GM18858 (cell line): ENCODE measurements around the gene THBS1.
A peak's percentile ranks its signal among the peaks of the same experiment; 100 is the strongest.

Source experiments
- ATAC-seq: cut with Tn5 transposase; IDR thresholded peaks from one replicate; pipeline ENCODE4 v1.9.1; 2021; ENCODE audit not compliant: unreplicated experiment

THBS1 gene

DNA sequence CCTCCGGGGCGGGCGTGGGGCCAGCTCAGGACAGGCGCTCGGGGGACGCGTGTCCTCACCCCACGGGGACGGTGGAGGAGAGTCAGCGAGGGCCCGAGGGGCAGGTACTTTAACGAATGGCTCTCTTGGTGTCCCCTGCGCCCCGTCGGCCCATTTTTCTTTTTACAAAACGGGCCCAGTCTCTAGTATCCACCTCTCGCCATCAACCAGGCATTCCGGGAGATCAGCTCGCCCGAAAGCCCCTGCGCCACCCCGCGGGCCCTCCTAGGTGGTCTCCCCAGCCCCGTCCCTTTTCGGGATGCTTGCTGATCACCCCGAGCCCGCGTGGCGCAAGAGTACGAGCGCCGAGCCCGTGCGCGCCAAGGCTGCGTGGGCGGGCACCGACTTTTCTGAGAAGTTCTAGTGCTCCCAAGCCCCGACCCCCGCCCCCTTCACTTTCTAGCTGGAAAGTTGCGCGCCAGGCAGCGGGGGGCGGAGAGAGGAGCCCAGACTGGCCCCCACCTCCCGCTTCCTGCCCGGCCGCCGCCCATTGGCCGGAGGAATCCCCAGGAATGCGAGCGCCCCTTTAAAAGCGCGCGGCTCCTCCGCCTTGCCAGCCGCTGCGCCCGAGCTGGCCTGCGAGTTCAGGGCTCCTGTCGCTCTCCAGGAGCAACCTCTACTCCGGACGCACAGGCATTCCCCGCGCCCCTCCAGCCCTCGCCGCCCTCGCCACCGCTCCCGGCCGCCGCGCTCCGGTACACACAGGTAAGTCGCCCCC, at the start of gene THBS1:
Gene THBS1, plus strand, starts transcription at position 595 of the 757 bp plus-strand sequence. CDS start 779 bp downstream, outside the sequence.
- ATAC-seq = no peak

DNA sequence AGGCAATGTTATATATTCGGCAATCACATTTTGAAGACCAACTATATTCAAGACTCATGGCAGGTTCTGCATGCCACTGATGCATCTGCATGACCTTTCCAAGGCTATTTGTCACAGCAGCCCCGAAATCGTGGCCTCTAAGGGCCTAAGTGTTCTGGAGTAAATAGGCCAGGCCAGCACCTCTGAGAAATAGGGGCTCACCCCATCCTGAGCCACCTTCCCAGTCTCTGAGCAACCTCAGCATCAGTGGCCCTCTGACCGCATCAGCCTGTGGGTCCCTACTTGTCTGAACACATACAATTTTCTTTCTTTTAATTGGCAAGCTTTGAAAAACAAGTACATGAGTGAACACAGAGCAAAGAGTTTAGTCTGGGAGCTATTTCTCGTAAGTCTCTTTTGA, 45.9 kb upstream of the THBS1 start:
- ATAC-seq = no peak

GRCh38 chr15:39535466-39535865, 45.4 kb upstream of the THBS1 start:
- no peak for ATAC-seq

- ATAC-seq = no peak
These were observed 41.9 kb upstream of the THBS1 start for GRCh38 chr15:39538936-39539335.

- ATAC-seq = no peak
These were observed 41.4 kb upstream of the THBS1 start for GRCh38 chr15:39539466-39539865.

DNA sequence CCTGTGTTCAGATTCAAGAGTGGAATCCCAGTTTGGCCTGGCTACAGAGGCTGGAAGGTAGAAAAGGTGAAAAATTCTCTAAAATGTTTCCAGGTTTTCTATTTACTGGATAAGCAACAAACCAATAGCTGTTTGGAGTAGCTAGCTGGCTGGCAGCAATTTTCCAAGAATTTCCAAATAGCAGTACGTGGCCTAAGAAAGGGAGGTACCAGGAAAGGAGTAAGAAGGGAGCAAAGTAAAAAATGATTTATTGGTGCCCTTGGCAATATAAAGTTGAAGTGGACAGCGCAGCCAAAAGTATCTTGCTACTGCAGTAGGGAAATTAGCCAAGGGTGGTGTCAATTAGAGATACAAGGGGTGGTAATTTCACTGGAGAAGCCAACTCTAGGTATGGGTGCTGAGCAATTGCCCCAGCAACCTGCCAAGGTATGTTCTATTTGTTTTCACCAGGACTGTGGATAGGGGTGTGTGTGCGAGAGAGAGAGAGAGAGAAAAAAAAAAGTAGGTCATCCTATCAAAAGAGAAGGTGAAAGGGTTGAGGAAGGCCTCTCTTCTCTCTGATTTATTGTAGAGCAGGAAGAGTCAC, 40.8 kb upstream of the THBS1 start:
- no peak for ATAC-seq

DNA sequence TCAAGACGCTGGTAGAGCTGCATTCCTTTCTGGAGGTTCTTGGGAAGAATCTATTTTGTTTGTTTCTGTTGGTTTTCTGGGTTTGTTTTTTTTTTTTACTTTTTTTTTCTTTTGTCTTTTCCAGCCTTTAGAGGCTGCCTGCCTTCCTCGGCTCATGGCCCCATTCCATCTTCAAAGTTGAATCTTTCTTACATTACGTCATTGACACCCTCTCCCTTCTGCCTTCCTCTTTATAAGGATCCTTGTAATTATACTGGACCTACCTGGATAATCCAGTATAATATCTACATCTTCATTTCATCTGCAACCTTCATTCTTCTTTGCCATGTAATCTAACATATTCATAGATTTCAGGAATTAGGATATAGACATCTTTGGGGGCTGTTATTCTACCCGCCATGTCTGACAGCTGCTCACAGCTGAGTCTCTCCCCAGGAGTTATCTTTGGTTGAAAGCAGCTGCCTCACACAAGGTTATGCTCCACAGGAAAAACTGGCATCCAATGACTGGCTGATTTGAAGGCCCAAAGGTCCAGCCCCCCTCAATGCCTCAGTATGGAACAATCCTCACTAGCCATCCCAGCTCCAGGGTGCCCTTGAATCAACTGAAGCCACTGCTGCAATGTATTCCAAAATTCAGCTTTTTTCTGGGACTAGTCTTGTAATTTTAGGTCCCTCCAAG, 38.4 kb upstream of the THBS1 start:
- no peak for ATAC-seq

DNA sequence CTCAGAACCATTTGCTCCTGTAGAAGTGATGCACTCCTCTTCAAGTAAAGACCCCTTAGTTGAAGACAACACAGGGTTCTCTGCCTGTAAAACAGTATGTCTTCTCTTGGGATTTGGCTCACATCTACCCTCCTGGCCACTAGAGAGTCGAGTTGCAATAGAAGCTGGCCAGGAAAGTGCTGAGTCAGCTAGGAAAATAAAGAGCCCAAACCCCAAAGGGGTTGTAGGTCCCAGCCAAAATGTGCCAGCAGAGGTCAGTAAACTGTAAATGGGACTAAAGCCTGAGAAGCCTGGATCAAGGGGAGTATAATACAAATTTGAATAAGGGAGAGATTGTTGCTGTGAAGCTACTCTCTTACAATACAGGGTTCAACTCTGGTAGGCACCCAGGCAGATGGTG, 37.2 kb upstream of the THBS1 start:
- no peak for ATAC-seq

GRCh38 chr15:39546842-39547241, 34.0 kb upstream of the THBS1 start:
- ATAC-seq = no peak

DNA sequence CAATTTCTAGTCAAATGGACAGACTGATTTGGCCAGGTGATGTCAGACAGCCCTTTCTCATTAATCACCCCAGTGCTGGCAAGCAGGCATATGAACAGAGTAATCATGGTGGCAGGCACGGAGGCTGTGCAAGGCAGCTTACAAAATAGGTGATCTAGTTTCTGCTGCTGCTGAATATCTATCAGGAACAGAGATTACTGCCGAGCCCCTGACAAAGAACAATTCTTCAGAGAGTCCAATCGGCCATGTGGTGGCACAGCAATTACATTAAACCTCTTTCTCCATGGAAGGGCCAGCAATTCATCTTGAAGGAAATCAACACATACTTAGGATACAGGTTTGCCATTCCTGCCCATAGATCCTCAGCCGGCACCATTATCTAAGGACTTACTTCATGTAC, 32.3 kb upstream of the THBS1 start:
- no peak for ATAC-seq

GRCh38 chr15:39549912-39550311, 31.0 kb upstream of the THBS1 start:
- no peak for ATAC-seq

DNA sequence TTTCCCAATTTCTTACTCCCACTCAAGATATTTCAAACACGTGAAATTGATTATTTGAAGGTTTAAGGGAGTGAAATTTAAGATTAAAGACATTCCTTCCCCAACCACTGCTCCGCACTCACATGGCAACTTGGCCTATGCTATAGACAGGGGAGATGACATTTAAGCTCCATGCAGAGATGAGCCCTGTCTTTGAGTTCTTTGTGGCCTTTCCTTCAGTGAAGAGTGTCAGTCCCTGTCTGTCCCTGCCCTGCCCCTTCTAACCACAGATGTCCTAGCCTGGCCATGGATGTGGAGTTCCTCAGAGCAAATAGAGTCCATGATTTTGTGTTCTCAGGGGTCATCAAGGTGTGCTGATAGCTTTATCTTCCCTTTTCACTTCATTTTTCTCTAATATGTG, 29.4 kb upstream of the THBS1 start:
- ATAC-seq = no peak

DNA sequence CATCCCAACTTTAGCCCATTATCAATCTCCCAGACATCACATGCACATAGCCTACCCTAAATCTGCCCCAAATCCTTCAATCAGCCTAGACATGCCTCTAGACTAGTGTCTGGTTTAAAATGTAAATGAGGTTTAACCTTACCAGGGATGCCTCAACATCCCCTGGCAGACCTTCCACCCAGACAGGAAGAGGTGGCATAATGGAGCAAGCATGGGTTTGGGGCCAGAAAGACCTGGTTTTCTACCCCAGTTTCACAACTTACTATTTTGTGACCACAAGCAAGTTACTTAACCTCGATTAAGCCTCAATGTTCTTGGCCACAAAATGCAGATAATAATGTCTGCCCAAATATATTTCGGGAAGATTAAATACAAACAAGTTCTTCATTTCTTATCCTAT, 28.3 kb upstream of the THBS1 start:
- ATAC-seq = no peak

DNA sequence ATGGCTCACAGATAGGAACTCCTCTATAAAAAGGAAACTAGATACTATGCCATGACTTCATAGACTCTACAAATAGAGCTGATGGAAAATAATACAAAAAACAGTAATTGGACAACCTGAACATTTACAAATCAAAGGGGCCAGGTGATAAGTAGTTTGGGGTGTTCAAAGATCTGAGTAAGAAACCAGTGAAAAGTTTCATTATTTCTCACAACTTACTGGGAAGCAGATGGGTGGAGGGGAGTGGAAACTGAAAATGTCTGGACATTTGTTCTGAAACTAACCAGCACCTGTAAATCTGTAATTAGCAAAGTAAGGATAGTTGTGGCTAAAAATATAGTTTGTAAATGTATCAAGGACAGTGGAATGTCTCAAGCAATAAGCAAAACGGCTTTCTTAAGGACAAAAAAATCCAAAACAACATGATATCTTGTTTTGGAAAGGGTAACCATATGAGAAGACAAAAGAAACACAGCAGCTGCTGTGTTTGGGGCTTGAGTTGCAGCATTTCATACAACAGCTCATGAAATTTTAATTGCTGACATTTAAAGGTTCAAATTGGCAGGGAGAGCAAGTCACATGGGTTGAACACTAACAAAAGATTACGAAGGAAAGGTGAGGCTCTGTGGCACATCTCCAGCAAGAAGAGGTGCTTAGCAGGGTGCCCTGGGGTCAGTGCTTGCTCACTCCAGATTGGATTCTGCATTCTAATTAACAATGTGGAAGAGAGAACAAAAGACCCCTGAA, 26.8 kb upstream of the THBS1 start:
- peak; percentile 45 for ATAC-seq

GRCh38 chr15:39554746-39555387, 26.0 kb upstream of the THBS1 start:
- ATAC-seq = no peak

- ATAC-seq = no peak
These were observed 25.0 kb upstream of the THBS1 start for GRCh38 chr15:39555885-39556284.

DNA sequence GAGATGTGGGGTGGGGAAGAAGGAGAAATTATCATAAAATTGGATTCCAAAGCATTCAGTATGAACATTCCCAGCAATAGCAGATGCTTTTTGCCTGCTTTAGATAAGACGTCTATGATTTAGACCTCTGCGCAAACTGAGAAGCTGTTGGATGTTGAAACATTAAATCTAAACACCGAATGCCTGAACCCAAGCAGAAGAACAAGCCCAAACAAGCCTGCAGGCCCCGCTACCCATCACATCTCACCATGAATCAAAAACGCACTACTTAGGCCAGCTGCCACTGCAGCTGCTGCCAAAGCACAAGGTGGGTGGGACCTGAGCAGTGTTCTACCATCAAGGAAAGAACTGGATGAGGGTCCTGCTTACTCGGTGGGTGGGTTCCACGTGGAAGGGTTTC, 24.4 kb upstream of the THBS1 start:
- ATAC-seq = no peak

- no peak for ATAC-seq
These were observed 22.5 kb upstream of the THBS1 start for GRCh38 chr15:39558421-39558820.

DNA sequence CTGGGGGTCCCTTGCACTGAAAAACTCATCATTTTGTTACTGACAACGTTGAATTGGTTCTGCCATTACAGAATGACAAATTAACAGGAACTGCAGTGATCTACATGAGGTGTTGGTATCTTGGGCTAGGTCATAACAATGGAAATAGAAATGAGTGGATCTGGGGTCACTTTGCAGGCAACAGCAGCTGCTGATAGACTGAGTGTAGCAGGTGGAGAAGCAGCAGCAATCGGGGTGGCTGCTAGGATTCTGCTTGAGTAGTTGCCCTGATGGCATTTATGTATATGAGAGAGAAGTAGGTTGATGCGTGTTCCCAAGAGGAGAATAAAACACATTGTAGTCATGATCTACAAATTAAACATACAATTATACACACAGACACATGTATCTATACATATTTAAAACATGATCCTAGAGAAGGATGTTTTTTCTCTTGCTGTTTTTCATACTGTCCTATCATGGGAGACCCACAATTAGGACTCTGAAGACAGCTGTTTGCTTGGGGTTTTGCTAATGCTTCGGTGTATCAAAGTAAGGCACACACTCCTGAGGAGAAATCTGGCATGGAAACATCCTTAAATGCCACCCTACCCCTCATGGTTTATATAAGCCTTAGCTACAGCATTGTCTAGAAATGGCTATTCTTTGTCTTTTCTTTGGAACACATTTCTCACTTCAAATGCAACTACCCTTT, 15.8 kb upstream of the THBS1 start:
- ATAC-seq = no peak

- no peak for ATAC-seq
These were observed 15.0 kb upstream of the THBS1 start for GRCh38 chr15:39565851-39566250.
